IMR-90 (cell line): ENCODE results near the gene FBLIM1. TPM values are rescaled to one million over a fixed set of nuclear protein-coding genes. Genes with fewer than 3 reads are reported as not detected.
A peak's percentile ranks its signal among the peaks of the same experiment; 100 is the strongest.

Experiments
- ATAC-seq: fragments of 200-7000 bp; cut with Tn5 transposase; 2 replicates; pipeline ENCODE4 v1.9.1; 2020; ENCODE audit warnings: low read depth, mild to moderate bottlenecking, moderate library complexity
- Bru-seq: library from RNA; stranded (reverse); fragments of 400-500 nt; gene quantifications from one replicate; lab custom pipeline; 2021; lab: Mats Ljungman, UMichigan
- BruChase-seq, 2 experiments: library from RNA; stranded (reverse); fragments of 400-500 nt; gene quantifications; one replicate each; lab custom pipeline; 2021; lab: Mats Ljungman, UMichigan
- BruUV-seq: library from RNA; stranded (reverse); fragments of 400-500 nt; replicated peaks from 2 replicates; lab custom pipeline; 2021; lab: Mats Ljungman, UMichigan
- CTCF ChIA-PET: fragments of 300-600 bp; formaldehyde crosslinking; extraction: SDS; loops from one replicate; lab custom pipeline; 2021; ENCODE audit warnings: antibody characterized with exemption; lab: Yijun Ruan, JAX
- POLR2A ChIA-PET: fragments of 300-600 bp; sonication (Branson Sonifier 250); formaldehyde crosslinking; loops from one replicate; lab custom pipeline; 2022; ENCODE audit warnings: antibody characterized with exemption; ENCODE audit not compliant: unreplicated experiment; lab: Charles Lee
- DNase-seq: peaks from one replicate; pipeline ENCODE4 v3.0.0; 2013
- H2AFZ ChIP-seq: replicated peaks from 2 replicates; pipeline ENCODE3; 2013; ENCODE audit warnings: low read length, mild to moderate bottlenecking; ENCODE audit not compliant: poor library complexity
- H2AK5ac ChIP-seq: 2 replicates; pipeline ENCODE4 v1.6.1; 2013; ENCODE audit warnings: low read depth, low read length, inconsistent platforms
- H2AK9ac ChIP-seq: replicated peaks from 2 replicates; pipeline ENCODE3; 2013; ENCODE audit warnings: mild to moderate bottlenecking, low read depth, low read length, moderate library complexity; ENCODE audit not compliant: poor library complexity
- H2BK120ac ChIP-seq: 2 replicates; pipeline ENCODE4 v1.6.1; 2013; ENCODE audit warnings: low read depth, low read length, inconsistent platforms
- H2BK15ac ChIP-seq: 3 replicates; pipeline ENCODE4 v1.6.1; 2013; ENCODE audit warnings: low read depth, low read length, inconsistent platforms
- H2BK20ac ChIP-seq: 2 replicates; pipeline ENCODE4 v1.6.1; 2013; ENCODE audit warnings: low read depth, mild to moderate bottlenecking, inconsistent platforms, low read length, moderate library complexity
- H2BK5ac ChIP-seq: 2 replicates; pipeline ENCODE4 v1.6.1; 2013; ENCODE audit warnings: mild to moderate bottlenecking, low read depth, low read length, inconsistent platforms; ENCODE audit not compliant: poor library complexity, severe bottlenecking
- H3K14ac ChIP-seq: replicated peaks from 2 replicates; pipeline ENCODE4 v1.6.1; 2013; ENCODE audit warnings: low read depth, low read length, inconsistent platforms
- H3K18ac ChIP-seq: 2 replicates; pipeline ENCODE4 v1.6.1; 2013; ENCODE audit warnings: low read depth, low read length, control low read depth
- H3K23ac ChIP-seq: 2 replicates; pipeline ENCODE4 v1.6.1; 2013; ENCODE audit warnings: low read depth, low read length, inconsistent platforms
- H3K27ac ChIP-seq: 2 replicates; pipeline ENCODE4 v1.5.1; 2013; ENCODE audit warnings: mild to moderate bottlenecking, control low read depth, low read length; ENCODE audit not compliant: insufficient read depth
- H3K27me3 ChIP-seq: 2 replicates; pipeline ENCODE4 v1.6.1; 2013; ENCODE audit warnings: low read length; ENCODE audit not compliant: control insufficient read depth, insufficient read depth
- H3K36me3 ChIP-seq: 2 replicates; pipeline ENCODE4 v1.6.1; 2013; ENCODE audit warnings: low read length, mixed read lengths; ENCODE audit not compliant: control insufficient read depth, insufficient read depth
- H3K4ac ChIP-seq: 2 replicates; pipeline ENCODE4 v1.6.1; 2013; ENCODE audit warnings: low read depth, low read length, inconsistent platforms
- H3K4me1 ChIP-seq: 2 replicates; pipeline ENCODE4 v1.6.1; 2013; ENCODE audit warnings: low read length, mixed read lengths; ENCODE audit not compliant: control insufficient read depth, insufficient read depth
- H3K4me2 ChIP-seq: 2 replicates; pipeline ENCODE4 v1.6.1; 2013; ENCODE audit warnings: low read depth, mild to moderate bottlenecking, control low read depth, low read length, moderate library complexity
- H3K4me3 ChIP-seq: 2 replicates; pipeline ENCODE4 v1.5.1; 2013; ENCODE audit warnings: low read depth, mild to moderate bottlenecking, control low read depth, low read length, moderate library complexity; ENCODE audit not compliant: insufficient read depth
- H3K56ac ChIP-seq: 2 replicates; pipeline ENCODE4 v1.6.1; 2013; ENCODE audit warnings: low read length, inconsistent platforms; ENCODE audit not compliant: insufficient read depth; ENCODE audit errors: extremely low read depth
- H3K79me1 ChIP-seq, 2 experiments: 2 replicates each; pipeline ENCODE4 v1.6.1; 2013; ENCODE audit warnings: low read length in 2 of 2, inconsistent platforms in 1 of 2, low read depth in 1 of 2
- H3K9ac ChIP-seq: 2 replicates; pipeline ENCODE4 v1.6.1; 2013; ENCODE audit warnings: low read depth, low read length, control low read depth
- H3K9me1 ChIP-seq: 2 replicates; pipeline ENCODE4 v1.6.1; 2013; ENCODE audit warnings: low read length, inconsistent platforms; ENCODE audit not compliant: insufficient read depth
- H3K9me3 ChIP-seq: 2 replicates; pipeline ENCODE4 v1.6.1; 2013; ENCODE audit warnings: low read length; ENCODE audit not compliant: control insufficient read depth, insufficient read depth
- H4K20me1 ChIP-seq: 2 replicates; pipeline ENCODE4 v1.6.1; 2013; ENCODE audit warnings: low read length, inconsistent platforms; ENCODE audit not compliant: insufficient read depth
- H4K5ac ChIP-seq: 2 replicates; pipeline ENCODE4 v1.6.1; 2013; ENCODE audit warnings: mild to moderate bottlenecking, low read depth, low read length, control low read depth
- H4K8ac ChIP-seq, 2 experiments: 2 replicates each; pipeline ENCODE4 v1.6.1; 2013; ENCODE audit warnings: low read depth in 2 of 2, low read length in 2 of 2, control low read depth in 1 of 2, inconsistent platforms in 1 of 2
- H4K91ac ChIP-seq: 2 replicates; pipeline ENCODE4 v1.6.1; 2013; ENCODE audit warnings: low read depth, low read length, inconsistent platforms; ENCODE audit not compliant: insufficient read depth
- CEBPB ChIP-seq: IDR thresholded peaks from 2 replicates; pipeline ENCODE4 v1.6.1; 2012; ENCODE audit warnings: low read depth, low read length, improper control_type of control experiment
- CHD1 ChIP-seq: IDR thresholded peaks from 2 replicates; pipeline ENCODE4 v1.6.1; 2012; ENCODE audit warnings: low read depth, low read length, improper control_type of control experiment
- MAZ ChIP-seq: IDR thresholded peaks from 2 replicates; pipeline ENCODE4 v1.6.1; 2012; ENCODE audit warnings: low read depth, mild to moderate bottlenecking, low read length, improper control_type of control experiment, moderate library complexity, borderline replicate concordance
- RAD21 ChIP-seq: IDR thresholded peaks from 2 replicates; pipeline ENCODE4 v1.6.1; 2012; ENCODE audit warnings: low read length, improper control_type of control experiment
- RFX5 ChIP-seq: IDR thresholded peaks from 2 replicates; pipeline ENCODE4 v1.8.0; 2012; ENCODE audit warnings: low read depth, mild to moderate bottlenecking, low read length, moderate library complexity
- WGBS, 2 experiments: methylation state at CpG; one replicate each; pipeline versions ENCODE4 v1.1.5 to v1.1.7; 2013; ENCODE audit warnings: missing lambda C conversion rate in 2 of 2; ENCODE audit not compliant: insufficient read length in 1 of 2; ENCODE audit errors: extremely low coverage in 2 of 2; 5-methylcytosine and 5-hydroxymethylcytosine counted together
- dilution Hi-C: fragments of 300-500 bp; cut with HindIII; formaldehyde crosslinking; loops from one replicate; pipeline ENCODE4 v1.14.3; 2018; ENCODE audit warnings: low sequenced_read_pairs; ENCODE audit not compliant: unreplicated experiment
- in situ Hi-C: fragments of 300-500 bp; cut with MboI; formaldehyde crosslinking; loops from 3 replicates; pipeline ENCODE4 v1.14.3; 2019; ENCODE audit warnings: low sequenced_read_pairs, inconsistent platforms, mixed read lengths
- intact Hi-C: fragments of 100-400 bp; cut with micrococcal nuclease; formaldehyde crosslinking; loops from 2 replicates; pipeline ENCODE4 v1.10.0; 2022
- long read RNA-seq: library from polyadenylated mRNA; unstranded; transcript quantifications from one replicate; pipeline ENCODE4 v2.0.0, GENCODE V29; 2021; ENCODE audit not compliant: unreplicated experiment
- polyA plus RNA-seq, 3 experiments: library from polyadenylated mRNA; depleted of rRNA; stranded (reverse); fragments of >200 nt; gene quantifications; 2 replicates each; pipeline ENCODE4 v1.2.3, GENCODE V29; 2012; ENCODE audit warnings: low replicate concordance in 1 of 3
- total RNA-seq: library from RNA; depleted of rRNA; stranded (reverse); fragments of >200 nt; gene quantifications from 2 replicates; pipeline ENCODE4 v1.2.3, GENCODE V29; 2012; rRNA removed
- TF ChIP-seq, protein P1 (sequence below): conservative IDR thresholded peaks from 2 replicates; pipeline ENCODE4 v1.5.1; 2012; ENCODE audit warnings: mild to moderate bottlenecking, low read depth, low read length, improper control_type of control experiment

The FBLIM1 gene
- total RNA-seq (43.6 and 52.2 TPM in 2 replicates), polyA plus RNA-seq (2012; rRNA removed) (140 and 159 TPM in 2 replicates), Bru-seq, nascent RNA (percentile 88 among the genes with signal in this experiment), BruChase-seq, experiment 1, labeled RNA remaining after a 6-hour chase (percentile 89 among the genes with signal in this experiment), BruChase-seq, experiment 2, labeled RNA remaining after a 2-hour chase (percentile 77 among the genes with signal in this experiment)
- 157 and 164 TPM in 2 replicates for polyA plus RNA-seq (2012; cell fraction: cytosol; rRNA removed)
- 95.1 and 141 TPM in 2 replicates for polyA plus RNA-seq (2012; cell fraction: nucleus; rRNA removed; ENCODE audit: low replicate concordance)
- long read RNA-seq, transcript FBLIM1-202 (9 exons, 3,695 nt): major isoform, 13 of 115 reads
- long read RNA-seq, partial matches to known transcripts: 67 of 115 reads
- long read RNA-seq, other reads (novel, unspliced or antisense): 35 of 115 reads

- ATAC-seq (peak; percentile 65), DNase-seq (no peak)
- Histone ChIP-seq H3K9me1 (peaks cover 7% of the 10 kb centered on the region), H3K9me3 (no peaks in the 10 kb centered on the region), H2BK120ac (peak within 1 kb of the TSS; percentile 47), H4K20me1 (peaks cover 23% of the 10 kb centered on the region), H3K4ac (peak within 1 kb of the TSS; percentile 92), H3K18ac (peak within 1 kb of the TSS; percentile 48; the same call in 1 of the 2 replicates), H2BK20ac (no peak within 1 kb of the TSS), H3K27me3 (no peaks in the 10 kb centered on the region), H4K8ac (peak within 1 kb of the TSS; percentile 95 to 96), H4K5ac (peak within 1 kb of the TSS; percentile 96), H3K27ac (peak within 1 kb of the TSS; percentile 91), H4K91ac (peak within 1 kb of the TSS; percentile 93), H2AFZ (peak within 1 kb of the TSS; percentile 94), H3K23ac (peak within 1 kb of the TSS; percentile 89), H3K4me2 (peak within 1 kb of the TSS; percentile 91), H2AK5ac (peak within 1 kb of the TSS; percentile 86), H3K79me1 (peaks cover 9 to 39% of the 10 kb centered on the region in 2 experiments; a peak in 3 of 4 replicates), H3K56ac (peak within 1 kb of the TSS; percentile 66; the same call in 1 of the 2 replicates), H2AK9ac (peak within 1 kb of the TSS; percentile 98), H3K4me1 (peaks cover 17% of the 10 kb centered on the region), H3K36me3 (no peaks in the 10 kb centered on the region; the same call in 1 of the 2 replicates), H3K14ac (peak within 1 kb of the TSS; percentile 95), H2BK15ac (peak within 1 kb of the TSS; percentile 89; the same call in 2 of the 3 replicates), H3K4me3 (peak within 1 kb of the TSS; percentile 68), H2BK5ac (peak within 1 kb of the TSS; percentile 42), H3K9ac (peak within 1 kb of the TSS; percentile 92)
- POLR2A ChIA-PET: no interaction called here
- TF ChIP-seq RFX5 (no peak), RAD21 (no peak), MAZ (no peak), CHD1 (no peak), CEBPB (no peak)
- TF ChIP-seq, protein P1, sequence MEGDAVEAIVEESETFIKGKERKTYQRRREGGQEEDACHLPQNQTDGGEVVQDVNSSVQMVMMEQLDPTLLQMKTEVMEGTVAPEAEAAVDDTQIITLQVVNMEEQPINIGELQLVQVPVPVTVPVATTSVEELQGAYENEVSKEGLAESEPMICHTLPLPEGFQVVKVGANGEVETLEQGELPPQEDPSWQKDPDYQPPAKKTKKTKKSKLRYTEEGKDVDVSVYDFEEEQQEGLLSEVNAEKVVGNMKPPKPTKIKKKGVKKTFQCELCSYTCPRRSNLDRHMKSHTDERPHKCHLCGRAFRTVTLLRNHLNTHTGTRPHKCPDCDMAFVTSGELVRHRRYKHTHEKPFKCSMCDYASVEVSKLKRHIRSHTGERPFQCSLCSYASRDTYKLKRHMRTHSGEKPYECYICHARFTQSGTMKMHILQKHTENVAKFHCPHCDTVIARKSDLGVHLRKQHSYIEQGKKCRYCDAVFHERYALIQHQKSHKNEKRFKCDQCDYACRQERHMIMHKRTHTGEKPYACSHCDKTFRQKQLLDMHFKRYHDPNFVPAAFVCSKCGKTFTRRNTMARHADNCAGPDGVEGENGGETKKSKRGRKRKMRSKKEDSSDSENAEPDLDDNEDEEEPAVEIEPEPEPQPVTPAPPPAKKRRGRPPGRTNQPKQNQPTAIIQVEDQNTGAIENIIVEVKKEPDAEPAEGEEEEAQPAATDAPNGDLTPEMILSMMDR: no peak
- dilution Hi-C loops (no loop called here), in situ Hi-C loops (no loop called here), intact Hi-C loops (no loop called here)
- 0% methylated on average over 13 of the region's 58 CpGs; no CpG with 5 or more reads in 1 of the 2 experiments for WGBS, 2 experiments
- CTCF ChIA-PET: no interaction called here
- no TSS peak for BruUV-seq
Measured at GRCh38 chr1:15758343-15758931, at the start of gene FBLIM1. Gene FBLIM1 (plus strand): TSS chr1:15758795. CDS start chr1:15764984, 6,189 bp downstream.
